Right atrium auricular region (tissue), 2 donors: Measurements from ENCODE around the gene H2AZ2. TPM values are rescaled to one million over a fixed set of nuclear protein-coding genes. Genes with fewer than 3 reads are reported as not detected.

Source experiments
- DNase-seq: peaks from one replicate; pipeline ENCODE4 v3.0.0-alpha.2; 2019; ENCODE audit warnings: low spot score
- H3K27ac ChIP-seq, 2 donors: fragments of 200-600 bp; sonication (generic); 1 replicate in 1 of 2; 2 replicates in 1 of 2; pipeline ENCODE4 v1.5.1; 2016 to 2019
- H3K27me3 ChIP-seq, 2 donors: fragments of 200-600 bp; sonication (generic); one replicate each; pipeline versions ENCODE4 v1.5.1 to v1.6.0; 2017 to 2019
- H3K36me3 ChIP-seq: fragments of 200-600 bp; sonication (generic); one replicate; pipeline ENCODE4 v1.5.1; 2016
- H3K4me1 ChIP-seq, 2 donors: fragments of 200-600 bp; sonication (generic); one replicate each; pipeline versions ENCODE4 v1.5.1 to v1.6.0; 2017 to 2019
- H3K4me3 ChIP-seq, 2 donors: fragments of 200-600 bp; sonication (generic); 1 replicate in 1 of 2; 2 replicates in 1 of 2; pipeline ENCODE4 v1.5.1; 2017 to 2019; ENCODE audit warnings: mild to moderate bottlenecking in 1 of 2, moderate library complexity in 1 of 2
- H3K9me3 ChIP-seq, 2 donors: fragments of 200-600 bp; sonication (generic); one replicate each; pipeline ENCODE4 v1.5.1; 2019
- total RNA-seq, 2 donors: library from RNA; depleted of rRNA; stranded (reverse); fragments of >200 nt; gene quantifications; one replicate each; pipeline ENCODE4 v1.1.0, GENCODE V29; 2016
- TF ChIP-seq, protein P1 (sequence below), 2 donors: fragments of 200-600 bp; sonication (generic); IDR thresholded peaks; one replicate each; pipeline ENCODE4 v1.5.1; 2019; ENCODE audit warnings: antibody characterized with exemption in 2 of 2

H2AZ2 gene
- 100 to 1,000 TPM; 171 to 175 TPM for total RNA-seq

GRCh38 chr7:44847920-44848634, at the start of gene H2AZ2:
H2AZ2 (minus strand) TSS chr7:44848087; CDS start chr7:44847971, 116 bp downstream.
- Histone ChIP-seq H3K36me3 (no peaks in the 10 kb centered on the region), H3K27ac (peak within 1 kb of the TSS; percentile 94 to 96), H3K9me3 (no peaks in the 10 kb centered on the region), H3K4me1 (peaks cover 0 to 37% of the 10 kb centered on the region in 2 donors), H3K27me3 (no peaks in the 10 kb centered on the region), H3K4me3 (peak within 1 kb of the TSS; percentile 45 to 71)
- DNase-seq = peak; percentile 100
- TF ChIP-seq, protein P1, sequence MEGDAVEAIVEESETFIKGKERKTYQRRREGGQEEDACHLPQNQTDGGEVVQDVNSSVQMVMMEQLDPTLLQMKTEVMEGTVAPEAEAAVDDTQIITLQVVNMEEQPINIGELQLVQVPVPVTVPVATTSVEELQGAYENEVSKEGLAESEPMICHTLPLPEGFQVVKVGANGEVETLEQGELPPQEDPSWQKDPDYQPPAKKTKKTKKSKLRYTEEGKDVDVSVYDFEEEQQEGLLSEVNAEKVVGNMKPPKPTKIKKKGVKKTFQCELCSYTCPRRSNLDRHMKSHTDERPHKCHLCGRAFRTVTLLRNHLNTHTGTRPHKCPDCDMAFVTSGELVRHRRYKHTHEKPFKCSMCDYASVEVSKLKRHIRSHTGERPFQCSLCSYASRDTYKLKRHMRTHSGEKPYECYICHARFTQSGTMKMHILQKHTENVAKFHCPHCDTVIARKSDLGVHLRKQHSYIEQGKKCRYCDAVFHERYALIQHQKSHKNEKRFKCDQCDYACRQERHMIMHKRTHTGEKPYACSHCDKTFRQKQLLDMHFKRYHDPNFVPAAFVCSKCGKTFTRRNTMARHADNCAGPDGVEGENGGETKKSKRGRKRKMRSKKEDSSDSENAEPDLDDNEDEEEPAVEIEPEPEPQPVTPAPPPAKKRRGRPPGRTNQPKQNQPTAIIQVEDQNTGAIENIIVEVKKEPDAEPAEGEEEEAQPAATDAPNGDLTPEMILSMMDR (IDR thresholded peaks at IDR 0.05) = peak in 1 of 2 donors; percentile 2

DNA sequence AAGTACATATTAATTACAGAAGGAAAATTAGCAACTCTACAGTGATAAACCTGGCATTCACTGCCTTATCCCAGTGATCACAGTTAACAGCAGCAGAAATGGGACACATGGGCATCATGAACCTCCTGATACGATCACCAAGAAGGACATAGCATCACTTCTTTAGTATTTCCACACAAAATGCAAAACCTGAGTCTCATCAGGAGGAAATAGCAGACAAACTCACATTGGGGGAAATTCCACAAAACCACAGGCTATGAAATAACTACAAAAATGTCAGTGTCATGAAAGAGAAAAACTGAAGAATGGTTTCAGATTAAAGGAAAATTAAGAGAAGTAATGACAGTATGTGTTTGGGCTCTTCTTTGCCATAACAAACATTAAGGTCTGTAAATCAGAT, 49.4 kb upstream of the H2AZ2 start:
- Histone ChIP-seq H3K4me1 (no peaks in the 10 kb centered on the region), H3K9me3 (no peaks in the 10 kb centered on the region), H3K27me3 (no peaks in the 10 kb centered on the region), H3K36me3 (no peaks in the 10 kb centered on the region), H3K4me3 (no peak overlapping the region), H3K27ac (no peak overlapping the region)
- no peak for DNase-seq
- TF ChIP-seq, protein P1 (IDR thresholded peaks at IDR 0.05) = no peak

DNA sequence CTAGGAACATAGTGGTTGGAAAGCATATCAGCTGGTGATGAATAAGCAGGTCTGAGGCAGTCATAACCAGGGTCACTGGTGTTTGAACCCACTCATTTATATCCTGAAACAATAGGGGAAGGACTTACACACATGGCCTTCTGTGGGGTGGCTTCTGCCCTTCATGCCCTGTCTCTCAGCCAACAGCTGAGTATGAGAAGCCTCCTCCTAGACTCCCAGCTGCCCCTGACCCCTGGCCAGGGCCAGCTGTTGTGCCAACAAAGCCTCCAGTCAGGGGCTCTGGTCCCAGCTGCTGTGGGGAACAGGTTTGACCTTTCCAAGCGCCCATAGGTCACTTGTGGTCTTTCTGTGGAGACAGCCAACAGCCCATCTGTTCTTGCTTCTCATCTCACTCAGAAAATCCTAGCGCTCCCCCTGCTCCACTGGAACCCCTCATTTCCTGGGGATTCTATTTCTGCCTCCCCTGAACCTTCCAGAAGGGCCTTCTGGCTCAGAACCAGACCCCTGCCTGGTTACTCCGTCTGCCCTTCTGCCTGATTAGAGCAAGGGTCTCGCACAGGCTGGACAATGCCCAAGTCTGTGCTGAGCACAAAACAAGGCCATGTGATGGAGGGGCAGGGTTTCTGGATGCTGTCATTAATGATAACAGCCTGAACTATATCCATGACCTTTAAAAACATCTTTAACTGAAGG, 47.1 kb upstream of the H2AZ2 start:
- no peaks in the 10 kb centered on the region for H3K4me1 ChIP-seq
- no peaks in the 10 kb centered on the region for H3K27me3 ChIP-seq
- no peaks in the 10 kb centered on the region for H3K36me3 ChIP-seq
- no peak for DNase-seq
- H3K27ac ChIP-seq = no peak overlapping the region
- no peak overlapping the region for H3K4me3 ChIP-seq
- no peaks in the 10 kb centered on the region for H3K9me3 ChIP-seq
- TF ChIP-seq, protein P1 (IDR thresholded peaks at IDR 0.05) = no peak

- TF ChIP-seq, protein P1 (IDR thresholded peaks at IDR 0.05) = no peak
- no peaks in the 10 kb centered on the region for H3K27me3 ChIP-seq
- H3K4me3 ChIP-seq = no peak overlapping the region
- H3K9me3 ChIP-seq = no peaks in the 10 kb centered on the region
- H3K36me3 ChIP-seq = no peaks in the 10 kb centered on the region
- H3K4me1 ChIP-seq = no peaks in the 10 kb centered on the region
- H3K27ac ChIP-seq = no peak overlapping the region
- DNase-seq = no peak
These were observed 45.9 kb upstream of the H2AZ2 start for GRCh38 chr7:44893710-44894234.

DNA sequence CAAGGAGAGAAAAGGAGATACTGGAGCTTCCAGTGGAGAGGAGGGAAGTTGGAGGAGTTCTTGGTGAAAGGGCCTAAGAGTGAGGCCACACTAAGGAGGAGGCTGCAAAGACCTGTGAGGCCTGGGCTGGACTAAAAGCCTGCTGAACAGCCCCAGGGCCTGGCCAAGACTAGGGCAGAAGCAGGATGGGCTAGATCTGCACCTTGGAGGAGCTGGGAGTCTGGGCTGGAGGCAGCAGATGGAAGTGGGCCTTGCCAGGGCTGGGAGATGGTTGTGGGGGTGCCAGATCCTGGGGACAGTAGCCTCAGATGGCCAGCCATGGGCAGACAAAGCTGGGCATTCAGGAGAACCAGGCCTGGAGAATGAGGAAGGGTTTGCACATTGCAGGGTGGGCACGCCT, 43.9 kb upstream of the H2AZ2 start:
- Histone ChIP-seq H3K9me3 (no peaks in the 10 kb centered on the region), H3K27me3 (no peaks in the 10 kb centered on the region), H3K4me1 (no peaks in the 10 kb centered on the region), H3K27ac (no peak overlapping the region), H3K36me3 (no peaks in the 10 kb centered on the region), H3K4me3 (no peak overlapping the region)
- DNase-seq = no peak
- TF ChIP-seq, protein P1 (IDR thresholded peaks at IDR 0.05) = no peak
